Activated naive CD8-positive, alpha-beta T cell treated with anti-CD3 and anti-CD28 coated beads, Interleukin-2, amount 50 U/mL, for 24 hours (primary cell): Measurements from ENCODE around the gene ALDH6A1.

Experiments used
- ATAC-seq: fragments of 150-1000 bp; cut with Tn5 transposase; one replicate; pipeline ENCODE4 v1.10.0; 2021
- DNase-seq: peaks from one replicate; pipeline ENCODE4 v3.0.0; 2021
- H3K27ac Mint-ChIP-seq: one replicate; pipeline ENCODE4 v1.8.0; 2021; ENCODE audit warnings: mild to moderate bottlenecking, mixed read lengths
- H3K27me3 Mint-ChIP-seq: one replicate; pipeline ENCODE4 v1.8.0; 2021; ENCODE audit warnings: mixed read lengths
- H3K36me3 Mint-ChIP-seq: one replicate; pipeline ENCODE4 v1.8.0; 2021; ENCODE audit warnings: low read depth, mixed read lengths
- H3K4me1 Mint-ChIP-seq: one replicate; pipeline ENCODE4 v1.8.0; 2021; ENCODE audit warnings: mixed read lengths
- H3K4me3 Mint-ChIP-seq: one replicate; pipeline ENCODE4 v1.8.0; 2021; ENCODE audit warnings: mild to moderate bottlenecking, moderate library complexity, mixed read lengths
- H3K9me3 Mint-ChIP-seq: one replicate; pipeline ENCODE4 v1.8.0; 2021; ENCODE audit warnings: mixed read lengths

Gene ALDH6A1

DNA sequence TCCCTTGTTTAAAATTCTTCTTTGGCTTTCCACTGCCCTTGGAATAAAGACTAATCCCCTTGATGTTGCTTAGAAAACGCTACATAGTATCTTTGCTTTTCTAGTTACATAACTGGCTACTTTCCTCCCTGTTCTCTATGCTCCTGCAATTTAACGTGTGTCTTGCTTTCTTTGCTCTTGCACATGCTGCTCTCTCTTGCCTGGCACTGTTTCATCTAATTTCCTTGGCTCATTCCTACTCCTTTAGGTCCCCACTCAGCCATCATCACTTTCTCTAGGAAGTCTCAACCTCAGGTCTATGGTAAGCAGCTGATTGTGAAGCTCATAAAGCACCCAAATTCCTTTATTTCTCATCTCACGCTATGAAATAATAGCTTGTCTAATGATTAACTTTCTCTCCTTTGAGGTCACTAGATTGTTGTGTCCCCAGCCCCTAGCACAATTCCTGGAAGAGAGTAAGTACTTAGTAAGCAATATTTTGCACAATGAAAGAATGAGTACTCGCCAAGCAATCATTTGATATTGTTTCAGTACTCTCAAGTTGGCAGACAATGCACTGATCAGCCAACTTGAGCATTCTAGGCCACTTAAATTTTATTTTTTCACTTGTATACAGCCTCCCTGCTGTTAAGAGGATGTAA lies 3.3 kb downstream of the ALDH6A1 start:
- Mint-ChIP-seq H3K4me1 (peaks cover 29% of the 10 kb centered on the region), H3K27me3 (no peaks in the 10 kb centered on the region)
- DNase-seq = no peak

DNA sequence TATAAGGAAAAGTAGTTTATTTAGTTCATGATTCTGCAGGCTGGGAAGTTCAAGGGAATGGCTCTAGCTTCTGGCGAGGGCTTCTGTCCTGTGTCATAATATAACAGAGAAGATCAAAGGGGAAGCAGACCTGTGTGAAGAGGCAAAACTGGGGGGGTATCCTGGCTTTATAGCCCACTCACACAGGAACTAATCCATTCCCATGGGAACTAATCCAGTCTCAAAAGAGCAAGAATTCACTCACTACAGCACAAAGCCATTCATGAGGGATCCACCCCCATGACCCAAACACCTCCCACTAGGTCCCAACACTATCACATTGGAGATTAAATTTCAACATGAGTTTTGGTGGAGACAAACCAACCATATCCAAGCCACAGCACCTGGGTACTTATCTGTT lies 6.9 kb downstream of the ALDH6A1 start:
- no peaks in the 10 kb centered on the region for H3K36me3 Mint-ChIP-seq
- no peak for ATAC-seq
- H3K9me3 Mint-ChIP-seq = no peaks in the 10 kb centered on the region
- H3K4me1 Mint-ChIP-seq = no peaks in the 10 kb centered on the region
- no peak overlapping the region for H3K27ac Mint-ChIP-seq
- H3K27me3 Mint-ChIP-seq = no peaks in the 10 kb centered on the region
- H3K4me3 Mint-ChIP-seq = no peak overlapping the region
- DNase-seq = no peak

More for the DNA sequence above, 3.3 kb downstream of the ALDH6A1 start:
- no peak overlapping the region for H3K27ac Mint-ChIP-seq
- ATAC-seq = no peak
- no peaks in the 10 kb centered on the region for H3K9me3 Mint-ChIP-seq
- H3K4me3 Mint-ChIP-seq = no peak overlapping the region
- no peaks in the 10 kb centered on the region for H3K36me3 Mint-ChIP-seq

GRCh38 chr14:74065746-74066575 lies 18.3 kb downstream of the ALDH6A1 start:
- Mint-ChIP-seq H3K27ac (no peak overlapping the region), H3K36me3 (peaks cover 4% of the 10 kb centered on the region), H3K4me1 (peaks cover 3% of the 10 kb centered on the region)

DNA sequence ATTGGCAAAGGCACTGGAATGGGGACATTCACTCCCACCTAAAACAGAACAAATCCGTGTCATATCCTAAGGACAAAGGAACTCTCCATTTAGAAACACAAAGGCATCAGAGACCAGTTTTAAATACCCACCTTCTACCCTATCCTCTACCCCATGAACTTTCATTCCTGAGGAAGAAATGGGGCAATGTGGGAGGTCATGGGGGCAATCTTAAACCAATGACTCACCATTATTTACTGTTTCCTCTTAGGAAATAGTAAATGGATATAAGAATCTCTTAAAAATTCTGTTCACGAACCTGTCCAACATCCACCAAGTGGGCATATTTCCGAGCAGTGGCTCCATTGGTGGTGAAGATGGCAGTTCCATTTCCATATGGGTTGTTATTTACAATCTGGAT lies 19.4 kb downstream of the ALDH6A1 start:
- no peak overlapping the region for H3K27ac Mint-ChIP-seq
- H3K4me1 Mint-ChIP-seq = peaks cover 3% of the 10 kb centered on the region
- no peaks in the 10 kb centered on the region for H3K9me3 Mint-ChIP-seq
- H3K4me3 Mint-ChIP-seq = no peak overlapping the region
- no peak for DNase-seq
- H3K36me3 Mint-ChIP-seq = peaks cover 5% of the 10 kb centered on the region
- H3K27me3 Mint-ChIP-seq = no peaks in the 10 kb centered on the region
- no peak for ATAC-seq

More at GRCh38 chr14:74065746-74066575, 18.3 kb downstream of the ALDH6A1 start:
- DNase-seq (no peak), ATAC-seq (no peak)
- no peak overlapping the region for H3K4me3 Mint-ChIP-seq
- no peaks in the 10 kb centered on the region for H3K27me3 Mint-ChIP-seq
- H3K9me3 Mint-ChIP-seq = no peaks in the 10 kb centered on the region

GRCh38 chr14:74064426-74064825 lies 19.8 kb downstream of the ALDH6A1 start:
- ATAC-seq (no peak), DNase-seq (no peak)
- H3K27ac Mint-ChIP-seq = no peak overlapping the region
- H3K4me1 Mint-ChIP-seq = peaks cover 3% of the 10 kb centered on the region
- no peak overlapping the region for H3K4me3 Mint-ChIP-seq
- H3K9me3 Mint-ChIP-seq = no peaks in the 10 kb centered on the region
- H3K27me3 Mint-ChIP-seq = no peaks in the 10 kb centered on the region
- H3K36me3 Mint-ChIP-seq = peaks cover 5% of the 10 kb centered on the region

GRCh38 chr14:74062809-74063150 lies 21.5 kb downstream of the ALDH6A1 start:
- Mint-ChIP-seq H3K4me3 (no peak overlapping the region), H3K4me1 (peaks cover 3% of the 10 kb centered on the region), H3K36me3 (peaks cover 5% of the 10 kb centered on the region), H3K27ac (no peak overlapping the region), H3K9me3 (no peaks in the 10 kb centered on the region), H3K27me3 (no peaks in the 10 kb centered on the region)
- ATAC-seq (no peak), DNase-seq (no peak)

GRCh38 chr14:74049876-74050495 lies 34.3 kb downstream of the ALDH6A1 start:
- DNase-seq = no peak
- H3K27ac Mint-ChIP-seq = no peak overlapping the region
- ATAC-seq = no peak
- no peaks in the 10 kb centered on the region for H3K36me3 Mint-ChIP-seq
- no peaks in the 10 kb centered on the region for H3K4me1 Mint-ChIP-seq
- H3K27me3 Mint-ChIP-seq = no peaks in the 10 kb centered on the region
- no peaks in the 10 kb centered on the region for H3K9me3 Mint-ChIP-seq
- H3K4me3 Mint-ChIP-seq = no peak overlapping the region

DNA sequence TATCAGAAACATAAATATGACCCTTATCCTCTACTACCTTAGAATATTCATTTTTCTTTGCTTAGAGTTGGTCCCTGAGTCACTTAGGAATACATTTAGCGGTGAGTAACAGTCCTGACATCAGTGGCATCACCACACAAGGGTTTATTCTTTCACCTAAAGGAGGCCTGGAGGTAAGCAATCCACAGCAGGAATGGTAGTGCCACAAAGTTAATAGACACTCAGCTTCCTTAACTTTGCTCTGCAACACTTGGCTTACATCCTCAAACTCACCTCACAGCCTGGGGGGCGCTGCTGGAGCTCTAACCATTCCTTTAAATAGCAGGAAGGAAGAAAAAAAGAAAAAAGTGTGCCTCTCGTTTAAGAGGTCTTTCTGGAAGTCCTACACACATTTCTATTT lies 36.0 kb downstream of the ALDH6A1 start:
- H3K27ac Mint-ChIP-seq = no peak overlapping the region
- H3K27me3 Mint-ChIP-seq = no peaks in the 10 kb centered on the region
- H3K36me3 Mint-ChIP-seq = no peaks in the 10 kb centered on the region
- no peaks in the 10 kb centered on the region for H3K9me3 Mint-ChIP-seq
- no peak for ATAC-seq
- H3K4me1 Mint-ChIP-seq = no peaks in the 10 kb centered on the region
- no peak overlapping the region for H3K4me3 Mint-ChIP-seq
- no peak for DNase-seq

GRCh38 chr14:74045522-74045921 lies 38.7 kb downstream of the ALDH6A1 start:
- no peaks in the 10 kb centered on the region for H3K27me3 Mint-ChIP-seq
- ATAC-seq (no peak), DNase-seq (no peak)
- no peaks in the 10 kb centered on the region for H3K4me1 Mint-ChIP-seq
- H3K36me3 Mint-ChIP-seq = no peaks in the 10 kb centered on the region
- no peak overlapping the region for H3K4me3 Mint-ChIP-seq
- no peak overlapping the region for H3K27ac Mint-ChIP-seq
- H3K9me3 Mint-ChIP-seq = no peaks in the 10 kb centered on the region

- Mint-ChIP-seq H3K4me1 (no peaks in the 10 kb centered on the region), H3K4me3 (no peak overlapping the region), H3K27ac (no peak overlapping the region), H3K9me3 (no peaks in the 10 kb centered on the region), H3K36me3 (no peaks in the 10 kb centered on the region), H3K27me3 (no peaks in the 10 kb centered on the region)
- DNase-seq (no peak), ATAC-seq (no peak)
Observed at GRCh38 chr14:74042296-74042695, 42.0 kb downstream of the ALDH6A1 start.

GRCh38 chr14:74038020-74038859 lies 46.0 kb downstream of the ALDH6A1 start:
- H3K4me3 Mint-ChIP-seq = no peak overlapping the region
- no peaks in the 10 kb centered on the region for H3K9me3 Mint-ChIP-seq

GRCh38 chr14:74035556-74035955 lies 48.7 kb downstream of the ALDH6A1 start:
- DNase-seq = no peak
- Mint-ChIP-seq H3K27me3 (no peaks in the 10 kb centered on the region), H3K36me3 (no peaks in the 10 kb centered on the region), H3K9me3 (no peaks in the 10 kb centered on the region), H3K27ac (no peak overlapping the region), H3K4me1 (no peaks in the 10 kb centered on the region), H3K4me3 (no peak overlapping the region)
- no peak for ATAC-seq

More at GRCh38 chr14:74038020-74038859, 46.0 kb downstream of the ALDH6A1 start:
- no peak for ATAC-seq
- H3K4me1 Mint-ChIP-seq = no peaks in the 10 kb centered on the region
- no peaks in the 10 kb centered on the region for H3K36me3 Mint-ChIP-seq
- H3K27me3 Mint-ChIP-seq = no peaks in the 10 kb centered on the region
- no peak for DNase-seq
- H3K27ac Mint-ChIP-seq = no peak overlapping the region

DNA sequence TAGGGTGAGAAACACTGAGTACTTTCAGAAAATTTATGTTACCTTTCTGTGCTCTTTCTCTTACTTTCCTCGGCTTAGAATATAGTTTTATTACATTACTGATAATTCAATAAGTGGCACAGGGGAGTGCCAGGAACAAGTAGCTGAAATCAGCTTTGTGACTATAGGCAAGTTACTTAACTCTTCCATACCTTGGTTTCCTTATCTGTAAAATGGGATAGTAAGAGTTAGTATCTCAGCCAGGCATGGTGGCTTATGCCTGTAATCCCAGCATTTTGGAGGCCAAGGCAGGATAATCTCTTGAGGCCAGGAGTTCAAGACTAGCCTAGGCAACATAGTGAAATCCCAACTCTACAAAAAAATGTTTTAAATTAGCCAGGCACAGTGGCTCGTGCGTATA lies 49.7 kb downstream of the ALDH6A1 start:
- no peaks in the 10 kb centered on the region for H3K27me3 Mint-ChIP-seq

GRCh38 chr14:74029136-74029535 lies 55.1 kb downstream of the ALDH6A1 start:
- DNase-seq = no peak
- Mint-ChIP-seq H3K4me3 (no peak overlapping the region), H3K36me3 (no peaks in the 10 kb centered on the region), H3K27me3 (no peaks in the 10 kb centered on the region), H3K4me1 (no peaks in the 10 kb centered on the region), H3K9me3 (no peaks in the 10 kb centered on the region), H3K27ac (no peak overlapping the region)
- ATAC-seq = no peak

More for the DNA sequence above, 49.7 kb downstream of the ALDH6A1 start:
- H3K4me1 Mint-ChIP-seq = no peaks in the 10 kb centered on the region
- H3K9me3 Mint-ChIP-seq = no peaks in the 10 kb centered on the region
- ATAC-seq = no peak
- H3K4me3 Mint-ChIP-seq = no peak overlapping the region
- no peak for DNase-seq
- no peak overlapping the region for H3K27ac Mint-ChIP-seq
- no peaks in the 10 kb centered on the region for H3K36me3 Mint-ChIP-seq
